Hepatocyte (in vitro differentiated cells): ENCODE measurements around the gene COL21A1. TPM values are rescaled to one million over a fixed set of nuclear protein-coding genes. Genes with fewer than 3 reads are reported as not detected.

Source experiments
- DNase-seq: peaks from one replicate; pipeline ENCODE4 v3.0.0-alpha.2; 2016; ENCODE audit warnings: low spot score
- H2AFZ ChIP-seq: fragments of 200-600 bp; sonication (generic); 2 replicates; pipeline ENCODE4 v1.6.0; 2016; ENCODE audit warnings: antibody characterized with exemption, mild to moderate bottlenecking
- H3K27ac ChIP-seq: fragments of 200-600 bp; sonication (generic); 2 replicates; pipeline ENCODE4 v1.5.1; 2016; ENCODE audit warnings: mild to moderate bottlenecking
- H3K27me3 ChIP-seq: fragments of 200-600 bp; sonication (generic); 2 replicates; pipeline ENCODE4 v1.6.1; 2016
- H3K36me3 ChIP-seq: fragments of 200-600 bp; sonication (generic); replicated peaks from 2 replicates; pipeline ENCODE4 v1.5.1; 2016; ENCODE audit warnings: low read depth; ENCODE audit not compliant: insufficient read depth
- H3K4me1 ChIP-seq: fragments of 200-600 bp; sonication (generic); 2 replicates; pipeline ENCODE4 v1.5.1; 2016; ENCODE audit warnings: mild to moderate bottlenecking, moderate library complexity; ENCODE audit not compliant: insufficient read depth
- H3K4me2 ChIP-seq: fragments of 200-600 bp; sonication (generic); 2 replicates; pipeline ENCODE4 v1.6.0; 2016
- H3K4me3 ChIP-seq: fragments of 200-600 bp; sonication (generic); 2 replicates; pipeline ENCODE4 v1.5.1; 2016; ENCODE audit warnings: mild to moderate bottlenecking
- H3K79me2 ChIP-seq: fragments of 200-600 bp; sonication (generic); 2 replicates; pipeline ENCODE4 v1.6.0; 2017; ENCODE audit warnings: mild to moderate bottlenecking
- H3K9me2 ChIP-seq: fragments of 200-600 bp; sonication (generic); replicated peaks from 2 replicates; pipeline ENCODE4 v1.6.0; 2017; ENCODE audit warnings: mild to moderate bottlenecking; ENCODE audit not compliant: insufficient read depth
- H3K9me3 ChIP-seq: fragments of 200-600 bp; sonication (generic); 2 replicates; pipeline ENCODE4 v1.5.1; 2016; ENCODE audit warnings: low read depth, mild to moderate bottlenecking
- H4K20me1 ChIP-seq: fragments of 200-600 bp; sonication (generic); 2 replicates; pipeline ENCODE4 v1.6.0; 2016; ENCODE audit warnings: mild to moderate bottlenecking; ENCODE audit not compliant: insufficient read depth, poor library complexity, severe bottlenecking
- CTCF ChIP-seq: fragments of 200-600 bp; sonication (generic); IDR thresholded peaks from 2 replicates; pipeline ENCODE4 v1.5.1; 2016; ENCODE audit warnings: antibody characterized with exemption, mild to moderate bottlenecking; ENCODE audit not compliant: poor library complexity
- EZH2 ChIP-seq: fragments of 200-600 bp; sonication (generic); IDR thresholded peaks from 2 replicates; pipeline ENCODE4 v1.6.1; 2016; ENCODE audit warnings: antibody characterized with exemption, mild to moderate bottlenecking, borderline replicate concordance
- EZH2phosphoT487 ChIP-seq: fragments of 200-600 bp; sonication (generic); IDR thresholded peaks from one replicate; pipeline ENCODE4 v1.6.1; 2018; ENCODE audit warnings: antibody characterized with exemption, mild to moderate bottlenecking, low read depth, moderate library complexity; ENCODE audit not compliant: unreplicated experiment, severe bottlenecking
- WGBS: methylation state at CpG from one replicate; pipeline ENCODE4 v1.1.6; 2016; ENCODE audit warnings: low lambda C conversion rate; ENCODE audit errors: missing lambda C conversion rate; 5-methylcytosine and 5-hydroxymethylcytosine counted together
- polyA plus RNA-seq: library from polyadenylated mRNA; unstranded; fragments of >200 nt; fragmentation: Nextera tagmentation; extraction: Ambion mirVana; gene quantifications from 2 replicates; pipeline ENCODE4 v1.2.1, GENCODE V29; 2016
- total RNA-seq: library from RNA; depleted of rRNA; stranded (reverse); fragments of >200 nt; gene quantifications from 2 replicates; pipeline ENCODE4 v1.2.3, GENCODE V29; 2014

COL21A1 gene
- total and polyA plus RNA-seq, 2 experiments from 2014 or later, result 36.2 to 44.7 TPM

GRCh38 chr6:56282391-56282790, 35.0 kb upstream of the COL21A1 start:
- no peaks in the 10 kb centered on the region for H3K79me2 ChIP-seq
- H3K4me3 ChIP-seq, result no peak overlapping the region
- no peak for DNase-seq
- H3K27ac ChIP-seq, result no peak overlapping the region
- no peak overlapping the region for H3K4me2 ChIP-seq
- no peak overlapping the region for H2AFZ ChIP-seq
- no peaks in the 10 kb centered on the region for H3K9me2 ChIP-seq
- H4K20me1 ChIP-seq, result no peaks in the 10 kb centered on the region
- no peaks in the 10 kb centered on the region for H3K36me3 ChIP-seq
- TF ChIP-seq EZH2phosphoT487, result no peak
- TF ChIP-seq EZH2, result no peak
- TF ChIP-seq CTCF, result no peak
- H3K4me1 ChIP-seq, result peaks cover 10% of the 10 kb centered on the region
- no peaks in the 10 kb centered on the region for H3K9me3 ChIP-seq
- no peaks in the 10 kb centered on the region for H3K27me3 ChIP-seq

- Histone ChIP-seq H3K9me3 (no peaks in the 10 kb centered on the region), H3K4me3 (no peak overlapping the region), H3K27me3 (no peaks in the 10 kb centered on the region), H3K27ac (peak overlapping the region; percentile 15), H4K20me1 (no peaks in the 10 kb centered on the region), H3K4me2 (no peak overlapping the region), H3K4me1 (peaks cover 10% of the 10 kb centered on the region), H3K9me2 (no peaks in the 10 kb centered on the region), H3K79me2 (no peaks in the 10 kb centered on the region), H3K36me3 (no peaks in the 10 kb centered on the region), H2AFZ (no peak overlapping the region)
- no peak for TF ChIP-seq CTCF
- no peak for TF ChIP-seq EZH2
- no peak for TF ChIP-seq EZH2phosphoT487
- WGBS, result 93% methylated on average over 3 of the region's 3 CpGs
- DNase-seq, result no peak
These were observed 32.7 kb upstream of the COL21A1 start for GRCh38 chr6:56280126-56280525.

GRCh38 chr6:56279331-56280080, 32.1 kb upstream of the COL21A1 start:
- Histone ChIP-seq H3K4me1 (peaks cover 10% of the 10 kb centered on the region), H3K9me2 (no peaks in the 10 kb centered on the region), H3K9me3 (no peaks in the 10 kb centered on the region), H3K4me3 (no peak overlapping the region), H2AFZ (no peak overlapping the region), H3K36me3 (no peaks in the 10 kb centered on the region), H3K27me3 (no peaks in the 10 kb centered on the region), H3K79me2 (no peaks in the 10 kb centered on the region), H3K27ac (peak overlapping the region; percentile 65), H4K20me1 (no peaks in the 10 kb centered on the region), H3K4me2 (no peak overlapping the region)
- DNase-seq, result peak; percentile 18
- no peak for TF ChIP-seq EZH2phosphoT487
- TF ChIP-seq CTCF, result no peak
- no peak for TF ChIP-seq EZH2
- 61% methylated on average over 1 of the region's 1 CpG for WGBS
